ENCODE measurements around the gene SLC7A10.
"Not testable (repeated sequence)": the region's sequence is repeated elsewhere in the genome, so short reads cannot be mapped to it uniquely, and the experiment has no call there.

Gene SLC7A10

DNA sequence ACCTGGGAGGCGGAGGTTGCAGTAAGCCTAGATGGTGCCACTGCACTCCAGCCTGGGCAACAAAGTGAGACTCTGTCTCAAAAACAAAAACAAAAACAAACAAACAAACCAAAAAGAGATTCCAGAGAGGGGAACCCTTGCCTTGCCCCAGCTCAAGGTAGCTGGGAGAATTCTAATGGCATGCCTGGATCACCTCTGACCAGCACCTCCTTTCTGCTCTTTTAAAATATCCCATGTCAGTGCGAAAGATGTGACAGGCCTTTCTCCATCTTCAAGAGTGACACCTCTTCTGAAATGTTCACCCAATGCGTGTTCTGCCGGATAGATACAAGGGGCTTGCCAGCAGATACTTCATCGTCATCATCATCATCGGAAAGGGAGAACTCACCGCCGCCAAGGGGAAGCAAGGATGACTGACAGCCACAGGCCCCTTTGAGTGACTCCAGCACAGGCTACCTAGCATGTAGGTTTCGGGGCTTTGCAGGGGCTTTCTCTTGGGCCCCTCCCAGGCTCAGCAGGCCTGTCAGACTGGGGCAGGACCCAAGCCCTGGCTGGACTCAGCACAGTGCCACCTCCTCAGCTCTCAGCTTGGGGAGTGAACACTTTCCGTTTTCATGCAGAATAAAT lies 50.4 kb downstream of the SLC7A10 start:
- no peak for DNase-seq

GRCh38 chr19:33174186-33174585 lies 51.5 kb downstream of the SLC7A10 start:
- no peak for DNase-seq

DNA sequence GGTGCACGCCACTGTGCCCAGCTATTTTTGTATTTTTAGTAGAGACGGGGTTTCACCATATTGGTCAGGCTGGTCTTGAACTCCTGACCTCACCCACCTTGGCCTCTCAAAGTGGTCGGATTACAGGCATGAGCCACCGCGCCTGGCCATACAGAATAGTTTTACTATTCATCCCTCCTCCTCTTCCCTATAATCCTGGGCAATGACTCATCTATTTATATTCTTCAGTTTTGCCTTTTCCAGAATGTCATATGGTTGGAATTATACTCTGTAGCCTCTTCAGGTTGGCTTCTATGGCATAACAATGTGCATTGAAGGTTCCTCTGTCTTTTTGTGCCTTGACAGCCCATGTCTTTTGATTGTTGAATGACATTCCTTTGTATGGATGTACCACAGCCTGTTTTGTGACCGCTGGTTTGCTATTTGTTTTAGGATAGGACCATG lies 53.7 kb downstream of the SLC7A10 start:
- no peak for DNase-seq

DNA sequence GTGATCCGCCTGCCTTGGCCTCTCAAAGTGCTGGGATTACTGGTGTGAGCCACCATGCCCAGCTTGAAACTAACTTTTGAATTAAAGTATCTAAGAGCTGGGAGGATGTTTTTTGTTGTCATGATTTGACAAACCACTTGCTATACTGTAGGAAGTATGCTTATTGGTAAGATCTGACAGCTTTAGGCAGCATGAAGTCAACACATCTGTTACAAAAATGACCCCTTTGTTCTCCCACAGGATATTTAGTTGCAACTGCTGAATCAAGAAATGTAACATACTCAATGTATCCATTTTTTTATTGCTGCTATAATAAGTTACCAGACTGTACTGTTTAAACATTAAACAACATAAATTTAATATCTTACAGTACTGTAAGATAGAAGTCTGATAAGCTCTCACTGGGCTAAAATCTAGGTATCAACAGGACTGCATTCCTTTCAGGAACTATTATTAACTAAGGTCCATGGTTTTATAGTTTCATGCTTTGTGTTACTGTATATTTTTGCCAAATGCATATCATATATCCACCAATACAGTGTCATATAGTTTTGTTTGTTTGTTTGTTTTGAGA lies 54.3 kb downstream of the SLC7A10 start:
- no peak for DNase-seq

- DNase-seq: no peak
Observed at GRCh38 chr19:33168528-33168927, 57.1 kb downstream of the SLC7A10 start.

DNA sequence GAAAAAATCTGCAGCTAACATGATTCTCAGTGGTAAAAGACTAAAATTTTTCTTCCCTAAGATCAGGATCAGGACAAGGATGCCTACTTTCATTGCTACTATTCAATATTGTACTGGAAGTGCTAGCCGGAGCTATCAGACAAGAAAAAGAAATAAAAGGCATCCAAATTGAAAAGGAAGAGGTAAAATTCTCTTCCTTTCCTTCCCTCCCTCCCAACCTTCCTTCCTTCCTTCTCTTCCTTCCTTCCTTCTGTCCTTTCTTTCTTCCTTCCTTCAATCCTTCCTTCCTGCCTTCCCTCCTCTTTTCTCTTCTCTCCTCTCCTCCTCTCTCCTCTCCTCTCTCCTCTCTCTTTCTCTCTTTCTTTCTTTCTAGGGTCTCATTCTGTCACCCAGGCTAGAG lies 58.2 kb downstream of the SLC7A10 start:
- DNase-seq: no peak

- DNase-seq: not testable (repeated sequence)
Observed at GRCh38 chr19:33166037-33166436, 59.6 kb downstream of the SLC7A10 start.

- no peak for DNase-seq
Observed at GRCh38 chr19:33163481-33163880, 62.2 kb downstream of the SLC7A10 start.

GRCh38 chr19:33161201-33161600 lies 64.4 kb downstream of the SLC7A10 start:
- DNase-seq: no peak

DNA sequence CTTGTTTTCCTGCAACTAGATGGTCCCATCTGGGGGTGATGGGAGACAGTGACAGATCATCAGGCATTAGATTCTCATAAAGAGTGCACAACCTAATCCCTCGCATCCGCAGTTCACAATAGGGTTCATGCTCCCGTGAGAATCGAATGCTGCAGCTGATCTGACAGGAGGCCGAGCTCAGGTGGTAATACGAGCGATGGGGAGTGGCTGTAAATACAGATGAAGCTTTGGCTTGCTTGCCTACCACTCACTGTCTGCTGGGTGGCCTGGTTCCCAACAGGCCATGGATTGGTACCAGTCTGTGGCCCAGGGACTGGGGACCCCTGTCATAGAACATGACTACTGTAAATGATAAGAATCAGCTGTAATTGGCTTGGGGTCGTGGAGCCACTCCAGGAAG lies 65.8 kb downstream of the SLC7A10 start:
- no peak for DNase-seq

GRCh38 chr19:33159149-33159548 lies 66.5 kb downstream of the SLC7A10 start:
- DNase-seq: no peak

All from CD4-positive, alpha-beta T cell treated with Interferon alpha-2 for 1 hour (primary cell).